Nephron progenitor cell (in vitro differentiated cells): ENCODE measurements around the gene DCHS1.

Experiments used
- DNase-seq: peaks from one replicate; pipeline ENCODE4 v3.0.0; 2021
- H3K27ac Mint-ChIP-seq: 2 replicates; pipeline ENCODE4 v1.8.0; 2021; ENCODE audit warnings: mild to moderate bottlenecking, moderate library complexity, mixed read lengths
- H3K27me3 Mint-ChIP-seq: 2 replicates; pipeline ENCODE4 v1.8.0; 2021; ENCODE audit warnings: mild to moderate bottlenecking, low read depth, mixed read lengths; ENCODE audit not compliant: poor library complexity
- H3K36me3 Mint-ChIP-seq: 2 replicates; pipeline ENCODE4 v1.8.0; 2021; ENCODE audit warnings: low read depth, mixed read lengths
- H3K4me1 Mint-ChIP-seq: 2 replicates; pipeline ENCODE4 v1.8.0; 2021; ENCODE audit warnings: mixed read lengths
- H3K4me3 Mint-ChIP-seq: 2 replicates; pipeline ENCODE4 v1.8.0; 2021; ENCODE audit warnings: mild to moderate bottlenecking, moderate library complexity, mixed read lengths
- H3K9me3 Mint-ChIP-seq: 2 replicates; pipeline ENCODE4 v1.8.0; 2021; ENCODE audit warnings: mild to moderate bottlenecking, moderate library complexity, mixed read lengths
- CTCF ChIP-seq: fragments of 200-600 bp; sonication (generic); IDR thresholded peaks from 2 replicates; pipeline ENCODE4 v1.5.0; 2021; ENCODE audit warnings: antibody characterized with exemption

Gene DCHS1

DNA sequence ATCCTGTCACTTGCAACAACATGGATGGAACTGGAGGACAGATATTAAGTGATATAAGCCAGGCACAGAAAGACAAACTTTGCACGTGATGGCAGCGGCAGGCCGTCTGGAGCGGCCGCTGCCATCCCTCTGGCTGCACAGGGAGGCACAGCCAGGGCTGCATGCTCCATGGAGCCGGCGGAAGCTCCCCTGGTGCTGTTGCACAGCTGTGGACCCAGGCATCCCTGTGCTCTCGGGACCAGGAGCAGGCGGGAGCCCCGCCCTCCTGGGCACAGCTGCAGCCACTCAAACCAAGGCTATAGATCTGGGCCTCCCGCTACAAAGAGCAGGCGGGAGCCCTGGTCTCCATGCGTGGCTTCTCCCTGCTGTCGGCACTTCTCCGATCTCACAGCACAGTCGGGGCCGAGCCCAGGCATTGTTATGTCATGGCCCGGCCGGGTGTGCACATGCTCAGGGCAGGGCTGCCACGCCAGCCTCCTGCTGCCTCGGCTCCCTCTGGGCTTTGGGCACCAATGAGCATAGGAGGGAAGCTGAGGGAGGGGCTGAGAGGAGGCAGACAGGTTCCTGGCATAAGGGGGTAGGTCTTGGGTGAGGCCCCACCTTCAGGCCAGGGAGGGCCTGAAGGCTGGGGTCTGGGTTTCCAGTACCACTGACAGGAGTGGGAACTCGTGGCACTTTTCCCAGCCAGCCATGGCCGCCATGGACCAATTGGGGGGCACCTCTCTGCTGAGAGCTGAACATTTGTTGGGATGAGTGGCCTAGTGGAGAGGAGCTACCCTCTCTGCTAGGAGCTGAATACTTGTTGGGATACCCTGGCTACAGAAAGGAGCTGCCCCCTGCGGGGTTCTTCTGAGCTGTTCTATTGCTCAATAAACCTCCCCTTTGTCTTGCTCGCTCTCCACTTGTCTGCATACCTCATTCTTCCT lies 68.9 kb downstream of the DCHS1 start:
- no peak for TF ChIP-seq CTCF
- peaks cover 4% of the 10 kb centered on the region for H3K27me3 Mint-ChIP-seq

GRCh38 chr11:6584528-6584927 lies 71.1 kb downstream of the DCHS1 start:
- peaks cover 4% of the 10 kb centered on the region for H3K27me3 Mint-ChIP-seq
- H3K9me3 Mint-ChIP-seq: peaks cover 43% of the 10 kb centered on the region
- no peak overlapping the region for H3K27ac Mint-ChIP-seq
- H3K36me3 Mint-ChIP-seq: peaks cover 70% of the 10 kb centered on the region
- DNase-seq: no peak
- no peak overlapping the region for H3K4me3 Mint-ChIP-seq
- no peak for TF ChIP-seq CTCF
- H3K4me1 Mint-ChIP-seq: no peaks in the 10 kb centered on the region

More for the DNA sequence above, 68.9 kb downstream of the DCHS1 start:
- H3K4me3 Mint-ChIP-seq: no peak overlapping the region
- DNase-seq: no peak
- H3K4me1 Mint-ChIP-seq: no peaks in the 10 kb centered on the region
- H3K36me3 Mint-ChIP-seq: peaks cover 66% of the 10 kb centered on the region
- H3K27ac Mint-ChIP-seq: no peak overlapping the region
- H3K9me3 Mint-ChIP-seq: peaks cover 35% of the 10 kb centered on the region

DNA sequence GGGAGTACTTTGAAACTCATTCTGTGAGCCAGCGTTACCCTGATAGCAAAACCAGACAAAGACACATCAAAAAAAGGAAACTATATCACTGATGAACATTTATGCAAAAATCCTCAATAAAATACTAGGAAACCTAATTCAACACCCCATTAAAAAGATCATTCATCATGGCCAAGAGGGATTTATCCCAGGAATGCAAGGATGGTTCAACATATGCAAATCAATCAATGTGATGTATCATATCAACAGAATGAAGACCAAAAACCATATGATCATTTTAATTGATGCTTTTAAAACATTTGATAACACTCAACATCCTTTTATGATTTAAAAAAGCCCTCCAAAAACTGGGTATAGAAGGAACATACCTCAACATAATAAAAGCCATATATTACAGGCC lies 72.0 kb downstream of the DCHS1 start:
- DNase-seq: no peak
- H3K4me3 Mint-ChIP-seq: no peak overlapping the region
- TF ChIP-seq CTCF: no peak

DNA sequence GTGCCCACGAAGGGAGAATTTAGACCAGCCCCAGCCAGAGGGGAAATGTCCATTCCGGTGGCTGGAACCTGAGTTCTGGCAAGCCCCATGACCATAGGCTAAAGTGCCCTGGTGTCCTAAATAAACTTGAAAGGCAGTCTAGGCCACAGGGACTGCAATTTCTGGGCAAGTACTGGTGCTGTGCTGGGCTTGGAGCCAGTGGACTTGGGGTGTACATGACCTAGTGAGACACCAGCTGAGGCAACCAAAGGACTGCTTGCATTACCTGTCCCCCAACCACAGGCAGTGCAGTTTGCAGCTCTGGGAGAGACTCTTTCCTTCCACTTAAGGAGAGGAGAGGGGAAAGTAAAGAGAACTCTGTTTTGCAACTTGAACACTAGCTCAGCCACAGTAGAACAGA lies 75.9 kb downstream of the DCHS1 start:
- no peak overlapping the region for H3K4me3 Mint-ChIP-seq
- no peak for DNase-seq
- H3K27me3 Mint-ChIP-seq: peaks cover 7% of the 10 kb centered on the region
- peaks cover 38% of the 10 kb centered on the region for H3K9me3 Mint-ChIP-seq
- no peaks in the 10 kb centered on the region for H3K4me1 Mint-ChIP-seq
- no peak for TF ChIP-seq CTCF
- H3K36me3 Mint-ChIP-seq: peaks cover 43% of the 10 kb centered on the region
- H3K27ac Mint-ChIP-seq: no peak overlapping the region

More for the DNA sequence above, 72.0 kb downstream of the DCHS1 start:
- Mint-ChIP-seq H3K4me1 (no peaks in the 10 kb centered on the region), H3K27me3 (peaks cover 4% of the 10 kb centered on the region), H3K9me3 (peaks cover 43% of the 10 kb centered on the region), H3K27ac (no peak overlapping the region), H3K36me3 (peaks cover 63% of the 10 kb centered on the region)

DNA sequence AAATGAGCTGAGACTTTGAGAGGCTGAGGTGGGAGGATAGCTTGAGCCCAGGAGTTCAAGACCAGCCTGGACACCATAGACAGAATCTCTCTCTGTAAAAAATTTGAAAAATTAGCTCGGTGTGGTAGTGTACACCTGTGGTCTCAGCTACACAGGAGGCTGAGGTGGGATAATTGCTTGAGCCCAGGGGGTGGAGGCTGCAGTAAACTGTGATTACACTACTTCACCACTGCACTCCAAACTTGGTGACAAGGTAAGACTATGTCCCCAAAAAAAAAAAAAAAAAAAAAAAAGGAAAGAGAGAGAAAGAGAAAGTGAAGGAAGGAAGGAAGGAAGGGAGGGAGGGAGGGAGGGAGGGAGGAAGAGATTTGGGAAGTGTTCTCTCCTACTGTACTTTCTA lies 77.5 kb downstream of the DCHS1 start:
- no peak for DNase-seq
- Mint-ChIP-seq H3K4me3 (no peak overlapping the region), H3K27me3 (peaks cover 7% of the 10 kb centered on the region), H3K36me3 (peaks cover 27% of the 10 kb centered on the region), H3K27ac (no peak overlapping the region), H3K4me1 (no peaks in the 10 kb centered on the region), H3K9me3 (peaks cover 22% of the 10 kb centered on the region)
- TF ChIP-seq CTCF: no peak
